ENCODE data around the gene STAT4.

- TF ChIP-seq, protein P1, sequence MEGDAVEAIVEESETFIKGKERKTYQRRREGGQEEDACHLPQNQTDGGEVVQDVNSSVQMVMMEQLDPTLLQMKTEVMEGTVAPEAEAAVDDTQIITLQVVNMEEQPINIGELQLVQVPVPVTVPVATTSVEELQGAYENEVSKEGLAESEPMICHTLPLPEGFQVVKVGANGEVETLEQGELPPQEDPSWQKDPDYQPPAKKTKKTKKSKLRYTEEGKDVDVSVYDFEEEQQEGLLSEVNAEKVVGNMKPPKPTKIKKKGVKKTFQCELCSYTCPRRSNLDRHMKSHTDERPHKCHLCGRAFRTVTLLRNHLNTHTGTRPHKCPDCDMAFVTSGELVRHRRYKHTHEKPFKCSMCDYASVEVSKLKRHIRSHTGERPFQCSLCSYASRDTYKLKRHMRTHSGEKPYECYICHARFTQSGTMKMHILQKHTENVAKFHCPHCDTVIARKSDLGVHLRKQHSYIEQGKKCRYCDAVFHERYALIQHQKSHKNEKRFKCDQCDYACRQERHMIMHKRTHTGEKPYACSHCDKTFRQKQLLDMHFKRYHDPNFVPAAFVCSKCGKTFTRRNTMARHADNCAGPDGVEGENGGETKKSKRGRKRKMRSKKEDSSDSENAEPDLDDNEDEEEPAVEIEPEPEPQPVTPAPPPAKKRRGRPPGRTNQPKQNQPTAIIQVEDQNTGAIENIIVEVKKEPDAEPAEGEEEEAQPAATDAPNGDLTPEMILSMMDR (IDR thresholded peaks at IDR 0.05 in 4 of 5, conservative IDR thresholded peaks at IDR 0.05 in 1 of 5) = no peak
- TF ChIP-seq POLR2A (IDR thresholded peaks at IDR 0.05) = no peak
Measured at GRCh38 chr2:191122638-191123294, 28.0 kb downstream of the STAT4 start.

Measured in gastrocnemius medialis (tissue), 4 donors.